SJCRH30 (cell line): ENCODE measurements around the gene TEC. TPM values are rescaled to one million over a fixed set of nuclear protein-coding genes. Genes with fewer than 3 reads are reported as not detected.
"Not testable (repeated sequence)": the region's sequence is repeated elsewhere in the genome, so short reads cannot be mapped to it uniquely, and the experiment has no call there.

ENCODE experiments used
- DNase-seq, 2 experiments: peaks; one replicate each; pipeline ENCODE4 v3.0.0-alpha.2; 2015 to 2020
- H3K27ac ChIP-seq: fragments of 250-450 bp; sonication (Bioruptor Pico); 2 replicates; pipeline ENCODE4 v1.5.1; 2020; ENCODE audit warnings: mild to moderate bottlenecking, moderate library complexity
- H3K27me3 ChIP-seq: fragments of 250-450 bp; sonication (Bioruptor Pico); 2 replicates; pipeline ENCODE4 v1.5.1; 2020; ENCODE audit warnings: mild to moderate bottlenecking, moderate library complexity
- H3K36me3 ChIP-seq: fragments of 250-450 bp; sonication (Bioruptor Pico); 2 replicates; pipeline ENCODE4 v1.5.1; 2020; ENCODE audit warnings: mild to moderate bottlenecking, moderate library complexity
- H3K4me1 ChIP-seq: fragments of 250-450 bp; sonication (Bioruptor Pico); 2 replicates; pipeline ENCODE4 v1.5.1; 2020; ENCODE audit warnings: mild to moderate bottlenecking, moderate library complexity
- H3K4me3 ChIP-seq: fragments of 250-450 bp; sonication (Bioruptor Pico); 2 replicates; pipeline ENCODE4 v1.5.1; 2020; ENCODE audit warnings: mild to moderate bottlenecking, moderate library complexity
- H3K9me3 ChIP-seq: fragments of 250-450 bp; sonication (Bioruptor Pico); replicated peaks from 2 replicates; pipeline ENCODE4 v1.5.1; 2020; ENCODE audit warnings: mild to moderate bottlenecking, moderate library complexity
- total RNA-seq: library from RNA; depleted of rRNA; stranded (reverse); fragments of >200 nt; shearing (Covaris generic); gene quantifications from 2 replicates; pipeline ENCODE4 v1.2.3, GENCODE V29; 2014

Gene TEC
- total RNA-seq, 1 experiment from 2014 or later, result 11.0 TPM

GRCh38 chr4:48237996-48238645, 31.5 kb downstream of the TEC start:
- Histone ChIP-seq H3K36me3 (no peaks in the 10 kb centered on the region), H3K9me3 (0 out of 2 replicates have a peak, but pooled peaks cover 2% of the 10 kb centered on the region)
- no peak for DNase-seq

DNA sequence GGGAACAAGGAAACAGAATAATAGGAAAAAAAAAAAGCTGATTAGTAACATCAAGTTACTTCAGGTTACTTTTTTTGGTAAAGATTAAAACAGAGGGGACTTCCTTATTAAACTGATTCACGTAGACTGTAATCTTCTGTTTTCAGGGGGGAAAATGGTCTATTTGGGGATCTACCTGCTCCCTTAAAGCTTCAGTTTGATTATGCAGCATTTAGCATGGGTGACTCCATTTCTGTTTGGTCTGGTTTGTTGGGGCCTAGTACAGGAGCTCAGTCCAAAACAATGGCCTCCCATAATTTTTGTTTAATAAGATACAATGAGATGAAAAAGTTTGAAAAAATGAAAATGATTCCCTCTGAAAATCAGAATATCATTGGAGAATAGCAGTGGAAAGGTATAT, 34.6 kb downstream of the TEC start:
- Histone ChIP-seq H3K4me3 (no peak overlapping the region), H3K27me3 (no peaks in the 10 kb centered on the region), H3K4me1 (peaks cover 9% of the 10 kb centered on the region; the same call in 1 of the 2 replicates), H3K9me3 (0 out of 2 replicates have a peak, but pooled peaks cover 2% of the 10 kb centered on the region), H3K36me3 (no peaks in the 10 kb centered on the region), H3K27ac (no peak overlapping the region)
- DNase-seq, result no peak

More at GRCh38 chr4:48237996-48238645, 31.5 kb downstream of the TEC start:
- no peaks in the 10 kb centered on the region for H3K27me3 ChIP-seq
- H3K4me1 ChIP-seq, result peaks cover 9% of the 10 kb centered on the region; the same call in 1 of the 2 replicates
- H3K27ac ChIP-seq, result no peak overlapping the region
- H3K4me3 ChIP-seq, result no peak overlapping the region

DNA sequence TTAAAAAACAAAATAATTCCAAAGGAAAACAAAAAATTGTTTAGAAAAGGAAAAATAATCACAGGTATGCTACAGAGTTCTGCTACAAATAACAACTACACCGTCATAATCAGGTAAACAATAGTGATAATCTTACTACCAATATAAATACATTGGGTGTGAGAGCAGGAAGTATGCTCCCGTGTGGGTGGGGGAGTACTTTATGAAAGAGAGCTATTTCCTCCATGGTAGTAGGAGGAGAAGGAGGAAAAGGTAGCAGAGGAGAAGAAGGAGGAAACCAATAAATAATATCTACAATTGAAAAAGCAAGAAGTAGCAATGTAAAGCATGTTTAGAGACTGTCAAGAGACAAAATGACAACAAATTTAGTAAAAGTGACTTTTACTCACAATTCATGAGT, 35.1 kb downstream of the TEC start:
- H3K4me3 ChIP-seq, result no peak overlapping the region
- 0 out of 2 replicates have a peak, but pooled peaks cover 2% of the 10 kb centered on the region for H3K9me3 ChIP-seq
- H3K4me1 ChIP-seq, result peaks cover 9% of the 10 kb centered on the region; the same call in 1 of the 2 replicates
- H3K27ac ChIP-seq, result no peak overlapping the region
- DNase-seq, result no peak
- no peaks in the 10 kb centered on the region for H3K36me3 ChIP-seq
- H3K27me3 ChIP-seq, result no peaks in the 10 kb centered on the region

DNA sequence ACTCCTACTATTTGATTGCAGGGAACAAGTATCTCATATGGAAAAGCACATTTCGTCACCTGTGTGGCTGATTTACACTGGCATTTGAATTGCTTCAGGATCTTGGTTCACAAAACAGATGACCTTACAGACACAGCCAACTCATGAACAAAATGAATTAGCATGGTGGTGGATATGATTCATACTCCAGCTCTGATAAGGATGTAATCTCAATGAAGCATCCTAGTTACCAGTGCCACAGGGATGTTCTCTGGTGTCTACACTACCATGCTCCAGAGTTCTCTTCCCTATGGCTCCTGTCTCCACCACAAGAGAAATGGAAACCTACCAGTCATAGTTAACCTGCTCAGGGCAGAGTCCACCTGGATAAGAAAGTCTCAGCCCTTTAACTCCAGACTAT, 40.7 kb downstream of the TEC start:
- Histone ChIP-seq H3K27me3 (no peaks in the 10 kb centered on the region), H3K27ac (no peak overlapping the region), H3K36me3 (no peaks in the 10 kb centered on the region), H3K9me3 (no peaks in the 10 kb centered on the region), H3K4me3 (no peak overlapping the region), H3K4me1 (peaks cover under 1% of the 10 kb centered on the region; the same call in 1 of the 2 replicates)
- no peak for DNase-seq

GRCh38 chr4:48227662-48228061, 42.0 kb downstream of the TEC start:
- Histone ChIP-seq H3K9me3 (no peaks in the 10 kb centered on the region), H3K36me3 (no peaks in the 10 kb centered on the region), H3K4me3 (no peak overlapping the region), H3K27me3 (no peaks in the 10 kb centered on the region), H3K27ac (no peak overlapping the region), H3K4me1 (no peaks in the 10 kb centered on the region)
- DNase-seq, result no peak

DNA sequence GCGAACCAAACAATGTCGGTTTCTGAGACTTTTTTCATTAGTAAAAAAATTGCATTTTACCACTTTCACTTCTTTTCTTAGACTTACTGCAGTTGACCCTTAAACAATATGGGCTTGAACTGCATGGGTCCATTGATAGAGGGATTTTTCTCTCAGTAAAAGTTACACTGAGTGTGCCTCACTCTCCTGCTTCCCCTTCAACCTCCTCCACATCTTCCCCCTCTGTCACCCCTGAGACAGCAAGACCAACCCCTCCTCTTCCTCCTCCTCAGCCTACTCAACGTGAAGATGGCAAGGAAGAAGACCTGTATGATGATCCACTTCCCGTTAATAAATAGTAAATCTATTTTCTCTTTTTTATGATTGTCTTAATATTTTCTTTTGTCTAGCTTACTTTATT, 43.4 kb downstream of the TEC start:
- no peaks in the 10 kb centered on the region for H3K27me3 ChIP-seq
- no peak overlapping the region for H3K27ac ChIP-seq
- no peak for DNase-seq
- no peaks in the 10 kb centered on the region for H3K9me3 ChIP-seq
- no peaks in the 10 kb centered on the region for H3K36me3 ChIP-seq
- no peak overlapping the region for H3K4me3 ChIP-seq
- no peaks in the 10 kb centered on the region for H3K4me1 ChIP-seq

GRCh38 chr4:48225368-48226141, 44.1 kb downstream of the TEC start:
- H3K4me1 ChIP-seq, result no peaks in the 10 kb centered on the region
- no peak overlapping the region for H3K4me3 ChIP-seq
- H3K27ac ChIP-seq, result no peak overlapping the region
- DNase-seq, result no peak
- no peaks in the 10 kb centered on the region for H3K36me3 ChIP-seq
- no peaks in the 10 kb centered on the region for H3K27me3 ChIP-seq
- H3K9me3 ChIP-seq, result no peaks in the 10 kb centered on the region

DNA sequence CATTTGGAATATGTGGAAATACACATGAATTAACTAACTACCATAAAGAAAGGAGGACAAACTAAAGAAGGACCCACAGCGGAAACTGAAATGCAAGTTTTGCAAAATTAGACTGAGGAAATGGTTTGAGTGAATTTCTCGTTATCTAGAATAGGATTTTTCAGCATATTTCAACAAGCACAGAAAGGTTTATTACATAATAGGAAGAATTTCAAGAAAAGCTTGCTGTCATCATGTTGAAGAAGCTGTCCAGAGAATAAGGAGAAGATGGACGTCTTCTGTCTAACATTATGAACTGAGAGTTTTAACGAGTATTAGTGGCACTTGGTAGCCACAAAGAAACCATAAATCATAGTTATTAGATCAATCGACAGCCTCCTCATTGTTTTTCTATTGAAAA, 45.0 kb downstream of the TEC start:
- H3K27ac ChIP-seq, result no peak overlapping the region
- no peaks in the 10 kb centered on the region for H3K36me3 ChIP-seq
- no peaks in the 10 kb centered on the region for H3K9me3 ChIP-seq
- H3K27me3 ChIP-seq, result no peaks in the 10 kb centered on the region
- no peak overlapping the region for H3K4me3 ChIP-seq
- no peak for DNase-seq
- no peaks in the 10 kb centered on the region for H3K4me1 ChIP-seq

GRCh38 chr4:48223633-48224295, 45.9 kb downstream of the TEC start:
- Histone ChIP-seq H3K36me3 (no peaks in the 10 kb centered on the region), H3K27me3 (no peaks in the 10 kb centered on the region), H3K4me3 (no peak overlapping the region), H3K27ac (no peak overlapping the region), H3K9me3 (no peaks in the 10 kb centered on the region), H3K4me1 (no peaks in the 10 kb centered on the region)
- DNase-seq, result no peak

DNA sequence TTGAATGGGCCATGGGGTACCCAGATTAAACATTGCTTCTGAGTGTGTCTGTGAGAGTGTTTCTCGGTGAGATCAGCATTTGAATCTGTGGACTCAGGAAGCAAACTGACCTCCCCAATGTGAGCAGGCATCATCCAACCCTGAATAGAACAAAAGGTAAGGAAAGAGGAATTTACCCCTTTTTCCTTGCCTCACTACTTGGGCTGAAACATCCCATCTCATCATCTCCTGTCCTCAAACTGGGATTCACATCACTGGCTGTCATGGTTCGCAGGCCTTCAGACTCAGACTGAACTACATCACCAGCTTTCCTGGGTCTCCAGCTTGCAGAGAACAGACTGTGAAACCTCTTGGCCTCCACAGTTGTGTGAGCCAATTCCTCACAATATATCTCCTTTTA, 47.1 kb downstream of the TEC start:
- H3K27me3 ChIP-seq, result no peaks in the 10 kb centered on the region
- no peaks in the 10 kb centered on the region for H3K36me3 ChIP-seq
- no peak for DNase-seq
- H3K4me1 ChIP-seq, result no peaks in the 10 kb centered on the region
- H3K27ac ChIP-seq, result no peak overlapping the region
- no peak overlapping the region for H3K4me3 ChIP-seq
- no peaks in the 10 kb centered on the region for H3K9me3 ChIP-seq

GRCh38 chr4:48219430-48219829, 50.2 kb downstream of the TEC start:
- not testable (repeated sequence) for H3K36me3 ChIP-seq, H3K9me3 ChIP-seq, DNase-seq, H3K4me1 ChIP-seq, H3K4me3 ChIP-seq, H3K27ac ChIP-seq, H3K27me3 ChIP-seq

- no peaks in the 10 kb centered on the region for H3K4me1 ChIP-seq
- DNase-seq, result no peak
- no peaks in the 10 kb centered on the region for H3K36me3 ChIP-seq
- H3K4me3 ChIP-seq, result no peak overlapping the region
- H3K9me3 ChIP-seq, result no peaks in the 10 kb centered on the region
- H3K27me3 ChIP-seq, result no peaks in the 10 kb centered on the region
- H3K27ac ChIP-seq, result no peak overlapping the region
These were observed 53.1 kb downstream of the TEC start for GRCh38 chr4:48216563-48216962.

- DNase-seq, result no peak
- H3K27me3 ChIP-seq, result no peaks in the 10 kb centered on the region
- H3K9me3 ChIP-seq, result no peaks in the 10 kb centered on the region
These were observed 53.7 kb downstream of the TEC start for GRCh38 chr4:48215977-48216376.

DNA sequence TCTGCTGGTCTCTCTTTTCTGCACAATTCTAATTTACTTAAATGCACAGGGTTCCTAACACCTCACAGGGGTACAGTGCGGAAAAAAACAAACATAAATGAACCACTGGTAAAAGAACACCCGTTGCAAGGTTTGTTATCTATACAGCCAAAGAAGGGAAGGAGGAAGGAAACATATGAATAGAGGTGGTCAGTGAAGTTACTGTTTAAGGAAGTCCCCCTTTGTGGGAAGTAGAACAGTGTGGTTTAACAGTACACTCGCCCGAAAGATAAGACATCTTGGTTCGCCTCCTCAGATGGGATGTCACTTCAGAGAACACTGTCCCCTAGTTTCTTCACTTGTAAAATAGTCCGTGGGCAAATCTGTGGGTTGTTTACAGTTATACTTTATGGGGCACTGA, 57.5 kb downstream of the TEC start:
- no peak overlapping the region for H3K4me3 ChIP-seq
- H3K27ac ChIP-seq, result no peak overlapping the region

More at GRCh38 chr4:48215977-48216376, 53.7 kb downstream of the TEC start:
- Histone ChIP-seq H3K36me3 (no peaks in the 10 kb centered on the region), H3K4me1 (no peaks in the 10 kb centered on the region), H3K27ac (no peak overlapping the region), H3K4me3 (no peak overlapping the region)

DNA sequence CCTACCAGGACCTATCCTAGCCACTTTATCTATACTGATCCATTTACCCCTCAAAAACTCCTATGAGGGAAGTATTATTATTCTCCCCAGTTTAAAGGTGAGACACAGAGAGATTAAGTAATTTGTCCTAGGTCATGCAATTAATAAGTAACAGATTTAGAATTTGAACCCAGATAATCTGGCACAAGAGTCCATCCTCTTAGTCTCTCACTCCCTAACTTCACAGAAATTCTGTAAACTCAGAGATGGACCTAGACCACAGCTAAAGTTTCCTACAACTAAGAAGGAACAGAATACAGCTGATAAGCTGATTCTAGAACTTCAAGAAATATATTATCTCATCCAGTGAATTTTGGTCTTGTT, 58.7 kb downstream of the TEC start:
- Histone ChIP-seq H3K9me3 (no peaks in the 10 kb centered on the region), H3K4me3 (no peak overlapping the region), H3K27ac (no peak overlapping the region), H3K27me3 (no peaks in the 10 kb centered on the region), H3K4me1 (no peaks in the 10 kb centered on the region; the same call in 1 of the 2 replicates), H3K36me3 (no peaks in the 10 kb centered on the region)
- DNase-seq, result no peak

More for the DNA sequence above, 57.5 kb downstream of the TEC start:
- no peaks in the 10 kb centered on the region for H3K9me3 ChIP-seq
- H3K27me3 ChIP-seq, result no peaks in the 10 kb centered on the region
- DNase-seq, result no peak
- H3K36me3 ChIP-seq, result no peaks in the 10 kb centered on the region
- H3K4me1 ChIP-seq, result no peaks in the 10 kb centered on the region
